Skeletal muscle satellite cell (primary cell): ENCODE data around the gene EVL.
"Not testable (repeated sequence)": the region's sequence is repeated elsewhere in the genome, so short reads cannot be mapped to it uniquely, and the experiment has no call there.

Experiments
- H3K27me3 ChIP-seq: 2 replicates; pipeline ENCODE4 v1.7.0; 2013; ENCODE audit warnings: low read length; ENCODE audit not compliant: control insufficient read depth, insufficient read depth
- H3K36me3 ChIP-seq: 2 replicates; pipeline ENCODE4 v1.7.0; 2013; ENCODE audit warnings: mild to moderate bottlenecking, control low read depth, low read length; ENCODE audit not compliant: insufficient read depth
- H3K4me1 ChIP-seq: 2 replicates; pipeline ENCODE4 v1.7.0; 2013; ENCODE audit warnings: low read length; ENCODE audit not compliant: control insufficient read depth, insufficient read depth
- H3K4me2 ChIP-seq: 2 replicates; pipeline ENCODE4 v1.7.0; 2013; ENCODE audit warnings: mild to moderate bottlenecking, low read length
- H3K4me3 ChIP-seq: 2 replicates; pipeline ENCODE4 v1.7.0; 2013; ENCODE audit warnings: low read length
- H3K9ac ChIP-seq: 2 replicates; pipeline ENCODE4 v1.7.0; 2013; ENCODE audit warnings: mild to moderate bottlenecking, low read depth, low read length, moderate library complexity
- H3K9me3 ChIP-seq: replicated peaks from 2 replicates; pipeline ENCODE4 v1.7.0; 2013; ENCODE audit warnings: mild to moderate bottlenecking, control low read depth, low read length

Gene EVL

DNA sequence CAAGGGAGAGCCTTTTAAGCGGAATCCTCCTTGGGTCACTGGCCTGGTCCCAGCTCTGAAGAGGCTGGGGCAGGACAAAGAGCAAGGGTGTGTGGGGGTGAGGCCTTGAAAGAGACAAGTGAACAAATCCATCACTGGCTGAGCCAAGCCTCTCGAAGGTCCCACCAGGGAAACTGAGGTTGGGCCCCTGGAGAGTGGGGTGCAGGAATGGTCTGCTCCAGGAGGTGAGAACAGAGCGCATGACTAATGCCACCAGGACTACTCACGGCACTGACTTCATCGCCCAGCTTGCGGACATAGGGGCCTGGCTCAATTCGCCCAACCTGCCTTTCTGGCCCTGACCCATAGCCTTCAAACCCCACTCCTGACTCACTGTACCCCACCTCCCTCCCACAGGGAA lies 113.5 kb downstream of the EVL start:
- H3K4me2 ChIP-seq = no peak overlapping the region
- H3K4me3 ChIP-seq = no peak overlapping the region
- H3K4me1 ChIP-seq = no peaks in the 10 kb centered on the region
- peaks cover 11% of the 10 kb centered on the region for H3K27me3 ChIP-seq
- H3K36me3 ChIP-seq = no peaks in the 10 kb centered on the region
- H3K9ac ChIP-seq = no peak overlapping the region
- H3K9me3 ChIP-seq = no peaks in the 10 kb centered on the region

DNA sequence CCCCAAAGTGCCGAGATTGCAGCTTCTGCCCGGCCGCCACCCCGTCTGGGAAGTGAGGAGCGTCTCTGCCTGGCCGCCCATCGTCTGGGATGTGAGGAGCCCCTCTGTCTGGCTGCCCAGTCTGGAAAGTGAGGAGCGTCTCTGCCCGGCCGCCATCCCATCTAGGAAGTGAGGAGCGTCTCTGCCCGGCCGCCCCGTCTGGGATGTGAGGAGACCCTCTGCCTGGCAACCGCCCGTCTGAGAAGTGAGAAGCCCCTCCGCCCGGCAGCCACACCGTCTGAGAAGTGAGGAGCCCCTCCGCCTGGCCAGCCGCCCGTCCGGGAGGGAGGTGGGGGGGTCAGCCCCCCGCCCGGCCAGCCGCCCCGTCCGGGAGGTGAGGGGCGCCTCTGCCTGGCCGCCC lies 115.4 kb downstream of the EVL start:
- H3K36me3 ChIP-seq, H3K4me3 ChIP-seq, H3K4me1 ChIP-seq, H3K27me3 ChIP-seq, H3K9me3 ChIP-seq, H3K9ac ChIP-seq, H3K4me2 ChIP-seq: not testable (repeated sequence)

- H3K9ac ChIP-seq, H3K4me2 ChIP-seq, H3K4me3 ChIP-seq, H3K27me3 ChIP-seq, H3K36me3 ChIP-seq, H3K4me1 ChIP-seq, H3K9me3 ChIP-seq: not testable (repeated sequence)
Observed at GRCh38 chr14:100181876-100182551, 116.8 kb downstream of the EVL start.

- no peak overlapping the region for H3K4me3 ChIP-seq
- H3K4me2 ChIP-seq = no peak overlapping the region
- no peaks in the 10 kb centered on the region for H3K9me3 ChIP-seq
- no peaks in the 10 kb centered on the region for H3K27me3 ChIP-seq
- peaks cover 3% of the 10 kb centered on the region for H3K4me1 ChIP-seq
- no peak overlapping the region for H3K9ac ChIP-seq
- no peaks in the 10 kb centered on the region for H3K36me3 ChIP-seq
Observed at GRCh38 chr14:100187247-100187833, 122.1 kb downstream of the EVL start.

GRCh38 chr14:100188392-100189030 lies 123.3 kb downstream of the EVL start:
- Histone ChIP-seq H3K27me3 (no peaks in the 10 kb centered on the region), H3K9me3 (no peaks in the 10 kb centered on the region), H3K4me3 (no peak overlapping the region), H3K4me2 (no peak overlapping the region), H3K9ac (no peak overlapping the region), H3K36me3 (no peaks in the 10 kb centered on the region), H3K4me1 (peaks cover 7% of the 10 kb centered on the region)

DNA sequence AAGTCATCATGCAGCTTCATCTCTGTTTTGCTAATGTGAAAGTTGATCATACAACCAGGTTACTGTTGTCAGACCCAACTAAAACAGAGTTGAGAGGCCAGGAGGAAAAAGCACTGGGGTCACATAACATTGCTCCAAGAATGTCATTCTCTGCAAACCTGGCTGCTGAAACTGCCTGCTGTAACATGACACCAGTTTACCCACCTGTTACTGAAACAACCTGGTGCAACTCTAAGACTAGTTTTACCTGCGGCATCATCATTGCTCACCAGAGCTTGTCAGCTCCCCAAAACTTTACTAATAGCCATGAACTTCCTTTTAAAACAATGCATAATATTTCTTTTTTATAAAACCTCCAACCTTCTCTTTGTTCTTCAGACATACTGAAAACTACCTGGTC lies 124.9 kb downstream of the EVL start:
- H3K4me2 ChIP-seq = no peak overlapping the region
- no peak overlapping the region for H3K9ac ChIP-seq
- H3K36me3 ChIP-seq = no peaks in the 10 kb centered on the region
- no peaks in the 10 kb centered on the region for H3K27me3 ChIP-seq
- H3K9me3 ChIP-seq = no peaks in the 10 kb centered on the region
- no peak overlapping the region for H3K4me3 ChIP-seq
- H3K4me1 ChIP-seq = peaks cover 7% of the 10 kb centered on the region

- Histone ChIP-seq H3K9ac (peak overlapping the region; percentile 89), H3K9me3 (no peaks in the 10 kb centered on the region), H3K4me3 (peak overlapping the region; percentile 63), H3K4me2 (peak overlapping the region; percentile 81), H3K4me1 (peaks cover 7% of the 10 kb centered on the region), H3K36me3 (no peaks in the 10 kb centered on the region), H3K27me3 (no peaks in the 10 kb centered on the region)
Observed at GRCh38 chr14:100191584-100192249, 126.5 kb downstream of the EVL start.

DNA sequence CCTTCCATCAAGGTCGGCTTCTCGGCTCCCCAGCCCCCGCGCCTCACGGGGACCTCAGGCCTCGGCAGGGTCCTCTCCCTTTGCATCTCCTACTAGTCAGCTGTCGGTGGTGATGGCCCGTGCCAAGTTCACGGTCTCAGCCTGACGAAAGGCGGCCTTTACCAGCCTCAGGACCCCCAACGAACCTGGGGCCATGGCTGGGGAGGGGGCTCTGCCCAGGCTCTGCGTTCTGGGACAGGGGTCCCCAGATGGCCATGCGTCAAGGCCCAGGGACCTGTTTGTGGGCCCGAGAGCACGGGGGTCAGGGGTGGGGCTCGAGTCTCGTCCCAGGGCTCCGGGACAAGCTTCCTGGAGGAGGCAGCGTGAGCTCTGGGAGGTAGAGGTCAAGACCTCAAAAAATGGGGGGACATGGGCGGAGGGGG lies 127.0 kb downstream of the EVL start:
- Histone ChIP-seq H3K36me3 (no peaks in the 10 kb centered on the region), H3K27me3 (no peaks in the 10 kb centered on the region), H3K4me2 (peak overlapping the region; percentile 81), H3K4me1 (peaks cover 7% of the 10 kb centered on the region), H3K9me3 (no peaks in the 10 kb centered on the region), H3K4me3 (peak overlapping the region; percentile 63), H3K9ac (peak overlapping the region; percentile 89)

DNA sequence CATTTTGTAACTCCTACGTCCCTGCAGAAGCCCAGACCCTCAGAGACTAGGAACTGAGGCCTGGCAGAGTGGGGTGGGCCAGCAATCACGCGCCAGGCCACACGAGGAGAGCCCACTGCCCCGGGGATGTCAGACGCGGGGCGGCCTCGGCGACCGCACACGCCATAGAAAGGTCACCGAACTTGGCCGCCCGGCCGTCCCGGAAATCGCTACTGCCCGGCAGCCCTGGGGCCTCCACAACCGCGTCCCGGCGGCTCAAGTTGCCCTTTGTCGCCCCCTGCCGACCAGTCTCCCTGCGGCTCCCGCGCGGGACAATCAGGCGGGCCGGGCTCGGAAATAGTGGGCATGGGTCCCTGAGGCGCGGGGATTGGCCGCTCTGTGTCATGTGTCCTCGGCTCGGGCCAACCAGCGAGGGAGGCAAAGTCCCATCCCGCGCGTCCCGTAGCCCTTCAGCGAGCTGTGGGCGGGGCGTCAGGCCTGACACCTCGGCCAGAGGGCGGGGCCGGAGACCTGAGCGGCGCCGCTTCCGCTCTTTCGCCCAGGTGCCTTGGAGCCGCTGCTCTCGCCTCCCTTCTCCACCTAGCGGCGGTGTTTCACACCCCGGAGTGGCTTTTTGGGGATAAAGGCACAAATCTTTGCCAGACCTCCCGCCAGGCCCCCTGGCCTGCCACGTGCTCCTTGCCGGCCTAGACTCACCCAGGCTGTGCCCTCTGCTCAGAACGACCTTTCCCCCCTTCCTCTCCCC lies 127.6 kb downstream of the EVL start:
- peaks cover 7% of the 10 kb centered on the region for H3K4me1 ChIP-seq
- H3K4me3 ChIP-seq = peak overlapping the region; percentile 63

More for the DNA sequence above, 127.6 kb downstream of the EVL start:
- H3K36me3 ChIP-seq = no peaks in the 10 kb centered on the region
- peak overlapping the region; percentile 81 for H3K4me2 ChIP-seq
- no peaks in the 10 kb centered on the region for H3K27me3 ChIP-seq
- peak overlapping the region; percentile 89 for H3K9ac ChIP-seq
- no peaks in the 10 kb centered on the region for H3K9me3 ChIP-seq
